ENCODE measurements around the gene LRRC10. TPM values are rescaled to one million over a fixed set of nuclear protein-coding genes. Genes with fewer than 3 reads are reported as not detected.

LRRC10 gene
- total RNA-seq, 1 experiment from 2014 or later: not detected

- peak; percentile 34 for TF ChIP-seq CTCF (IDR thresholded peaks at IDR 0.05)
- TF ChIP-seq, protein P1, sequence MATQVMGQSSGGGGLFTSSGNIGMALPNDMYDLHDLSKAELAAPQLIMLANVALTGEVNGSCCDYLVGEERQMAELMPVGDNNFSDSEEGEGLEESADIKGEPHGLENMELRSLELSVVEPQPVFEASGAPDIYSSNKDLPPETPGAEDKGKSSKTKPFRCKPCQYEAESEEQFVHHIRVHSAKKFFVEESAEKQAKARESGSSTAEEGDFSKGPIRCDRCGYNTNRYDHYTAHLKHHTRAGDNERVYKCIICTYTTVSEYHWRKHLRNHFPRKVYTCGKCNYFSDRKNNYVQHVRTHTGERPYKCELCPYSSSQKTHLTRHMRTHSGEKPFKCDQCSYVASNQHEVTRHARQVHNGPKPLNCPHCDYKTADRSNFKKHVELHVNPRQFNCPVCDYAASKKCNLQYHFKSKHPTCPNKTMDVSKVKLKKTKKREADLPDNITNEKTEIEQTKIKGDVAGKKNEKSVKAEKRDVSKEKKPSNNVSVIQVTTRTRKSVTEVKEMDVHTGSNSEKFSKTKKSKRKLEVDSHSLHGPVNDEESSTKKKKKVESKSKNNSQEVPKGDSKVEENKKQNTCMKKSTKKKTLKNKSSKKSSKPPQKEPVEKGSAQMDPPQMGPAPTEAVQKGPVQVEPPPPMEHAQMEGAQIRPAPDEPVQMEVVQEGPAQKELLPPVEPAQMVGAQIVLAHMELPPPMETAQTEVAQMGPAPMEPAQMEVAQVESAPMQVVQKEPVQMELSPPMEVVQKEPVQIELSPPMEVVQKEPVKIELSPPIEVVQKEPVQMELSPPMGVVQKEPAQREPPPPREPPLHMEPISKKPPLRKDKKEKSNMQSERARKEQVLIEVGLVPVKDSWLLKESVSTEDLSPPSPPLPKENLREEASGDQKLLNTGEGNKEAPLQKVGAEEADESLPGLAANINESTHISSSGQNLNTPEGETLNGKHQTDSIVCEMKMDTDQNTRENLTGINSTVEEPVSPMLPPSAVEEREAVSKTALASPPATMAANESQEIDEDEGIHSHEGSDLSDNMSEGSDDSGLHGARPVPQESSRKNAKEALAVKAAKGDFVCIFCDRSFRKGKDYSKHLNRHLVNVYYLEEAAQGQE (IDR thresholded peaks at IDR 0.05; ENCODE audit: insufficient read depth in 1 of 2, low read depth in 2 of 2, low read length in 1 of 2): no peak
- H3K9me3 ChIP-seq (ENCODE audit: control insufficient read depth, insufficient read depth, low read depth, low read length): no peaks in the 10 kb centered on the region
- in situ Hi-C loops (cut with HindIII; ENCODE audit: low pct_unique_long_range_greater_than_20kb, low sequenced_read_pairs) (no loop called here), intact Hi-C loops (cut with micrococcal nuclease; ENCODE audit: unreplicated experiment) (no loop called here)
- no peak for DNase-seq (ENCODE audit: low read depth, low spot score)
- no peak for ATAC-seq
- CTCF ChIA-PET: interaction anchor here (0.5 kb wide), 1 partner anchor 68 kb away, joined by 6 read pairs; no protein-coding TSS in a partner anchor
- H3K36me3 ChIP-seq (ENCODE audit: control insufficient read depth, insufficient read depth, low read length): peaks cover 5% of the 10 kb centered on the region; the same call in 1 of the 2 replicates
- BruUV-seq (replicated peaks): no TSS peak
- H3K27me3 ChIP-seq (ENCODE audit: control insufficient read depth, insufficient read depth, low read length): no peaks in the 10 kb centered on the region
- H3K27ac ChIP-seq (ENCODE audit: low read length): no peak overlapping the region
- no peaks in the 10 kb centered on the region for H3K4me1 ChIP-seq (ENCODE audit: control insufficient read depth, insufficient read depth, low read length)
- H3K4me3 ChIP-seq (ENCODE audit: low read depth in 2 of 2, low read length in 2 of 2): no peak overlapping the region
- POLR2A ChIA-PET: interaction anchor here (0.5 kb wide), 1 partner anchor 209 kb away, joined by 11 read pairs; no protein-coding TSS in a partner anchor
These were observed 44.1 kb downstream of the LRRC10 start for GRCh38 chr12:69566603-69567002.

DNA sequence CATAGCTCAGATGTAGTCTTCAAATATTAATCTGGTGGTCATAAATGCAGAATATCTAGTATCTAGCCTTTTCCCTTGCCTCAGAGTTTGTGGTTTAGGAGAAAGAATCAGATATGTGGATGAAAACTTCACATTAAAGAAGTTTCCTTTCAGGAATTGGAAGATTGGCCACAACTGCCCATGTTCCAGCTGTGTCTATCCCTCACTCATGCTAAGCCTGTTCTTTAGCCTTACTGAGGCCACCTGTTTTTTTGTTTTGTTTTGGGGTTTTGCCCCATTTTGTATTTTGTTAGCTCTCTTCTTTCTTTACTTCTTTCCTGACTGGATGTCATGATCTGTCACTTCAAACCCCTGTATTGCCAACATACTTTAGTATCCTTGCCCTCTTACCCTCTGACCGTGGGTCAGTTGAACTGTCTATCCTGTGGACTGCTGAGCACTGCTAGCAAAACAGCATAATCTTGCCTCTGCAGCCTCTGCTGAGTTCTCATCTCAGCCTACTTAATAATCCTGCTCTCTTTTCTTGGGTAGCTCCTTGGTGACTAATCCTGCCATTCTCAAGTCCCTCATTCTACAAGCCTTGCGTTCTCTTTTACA, 47.4 kb downstream of the LRRC10 start:
- intact Hi-C loops (cut with micrococcal nuclease; ENCODE audit: unreplicated experiment): no loop called here
- CTCF ChIA-PET: no interaction called here
- BruUV-seq (replicated peaks): no TSS peak
- Histone ChIP-seq H3K27me3 (ENCODE audit: control insufficient read depth, insufficient read depth, low read length) (no peaks in the 10 kb centered on the region), H3K4me3 (ENCODE audit: low read depth in 2 of 2, low read length in 2 of 2) (no peak overlapping the region), H3K4me1 (ENCODE audit: control insufficient read depth, insufficient read depth, low read length) (no peaks in the 10 kb centered on the region), H3K27ac (ENCODE audit: low read length) (no peak overlapping the region), H3K36me3 (ENCODE audit: control insufficient read depth, insufficient read depth, low read length) (no peaks in the 10 kb centered on the region), H3K9me3 (ENCODE audit: control insufficient read depth, insufficient read depth, low read depth, low read length) (no peaks in the 10 kb centered on the region)
- TF ChIP-seq POLR2AphosphoS5 (IDR thresholded peaks at IDR 0.05; ENCODE audit: low read depth, low read length): no peak
- no peak for TF ChIP-seq TCF7L2 (IDR thresholded peaks at IDR 0.05; ENCODE audit: low read depth, low read length)
- TF ChIP-seq, protein P1 (IDR thresholded peaks at IDR 0.05; ENCODE audit: insufficient read depth in 1 of 2, low read depth in 2 of 2, low read length in 1 of 2): no peak
- TF ChIP-seq CTCF (IDR thresholded peaks at IDR 0.05): no peak
- no peak for TF ChIP-seq SIN3A (IDR thresholded peaks at IDR 0.05; ENCODE audit: borderline replicate concordance, insufficient read depth, low read depth, low read length)
- in situ Hi-C loops (cut with HindIII; ENCODE audit: low pct_unique_long_range_greater_than_20kb, low sequenced_read_pairs): no loop called here
- POLR2A ChIA-PET: interaction anchor here (0.6 kb wide), 1 partner anchor 101 kb away, joined by 5 read pairs; no protein-coding TSS in a partner anchor
- DNase-seq (ENCODE audit: low read depth, low spot score) (no peak), ATAC-seq (no peak)
